AG04449 (cell line): ENCODE data around the gene MBNL3.

Source experiments
- CTCF ChIA-PET: fragments of 350-600 bp; formaldehyde crosslinking; extraction: SDS; loops from one replicate; lab custom pipeline; 2021; ENCODE audit warnings: antibody characterized with exemption; lab: Yijun Ruan, JAX
- POLR2A ChIA-PET: fragments of 400-600, 350-600 bp; formaldehyde crosslinking; extraction: SDS; loops from one replicate; lab custom pipeline; 2020; ENCODE audit warnings: antibody characterized with exemption, inconsistent platforms; lab: Yijun Ruan, JAX
- DNase-seq: peaks from one replicate; pipeline ENCODE4 v3.0.0-alpha.2; 2010; ENCODE audit warnings: low read depth, low spot score
- H3K4me3 ChIP-seq: 2 replicates; pipeline ENCODE4 v1.5.1; 2011; ENCODE audit warnings: low read depth, mild to moderate bottlenecking, control low read depth, low read length
- CTCF ChIP-seq: IDR thresholded peaks from one replicate; pipeline ENCODE4 v1.5.1; 2011; ENCODE audit warnings: mild to moderate bottlenecking, moderate library complexity, low read length, control low read depth, inconsistent platforms; ENCODE audit not compliant: insufficient read depth; ENCODE audit errors: missing control alignments

Gene MBNL3

GRCh38 chrX:132483488-132483887 lies 5.3 kb downstream of the MBNL3 start:
- TF ChIP-seq CTCF: no peak
- no peak overlapping the region for H3K4me3 ChIP-seq
- DNase-seq: no peak
- ChIA-PET POLR2A (no interaction called here), CTCF (no interaction called here)

- POLR2A ChIA-PET: no interaction called here
- no peak for DNase-seq
- H3K4me3 ChIP-seq: no peak overlapping the region
- CTCF ChIA-PET: no interaction called here
- TF ChIP-seq CTCF: no peak
Measured at GRCh38 chrX:132482632-132483031, 6.2 kb downstream of the MBNL3 start.

- CTCF ChIA-PET: interaction anchor here (0.9 to 1.9 kb wide), 2 partner anchors 17 to 189 kb away, joined by 3 to 5 read pairs; no protein-coding TSS in a partner anchor
- POLR2A ChIA-PET: no interaction called here
- no peak for TF ChIP-seq CTCF
- no peak overlapping the region for H3K4me3 ChIP-seq
- no peak for DNase-seq
Measured at GRCh38 chrX:132481449-132481848, 7.4 kb downstream of the MBNL3 start.

GRCh38 chrX:132480581-132481203 lies 8.1 kb downstream of the MBNL3 start:
- DNase-seq: no peak
- POLR2A ChIA-PET: no interaction called here
- CTCF ChIA-PET: interaction anchor here (0.9 to 1.9 kb wide), 2 partner anchors 16 to 188 kb away, joined by 3 to 5 read pairs; no protein-coding TSS in a partner anchor
- TF ChIP-seq CTCF: no peak
- peak overlapping the region; percentile 26 for H3K4me3 ChIP-seq

GRCh38 chrX:132474544-132475248 lies 14.1 kb downstream of the MBNL3 start:
- no peak overlapping the region for H3K4me3 ChIP-seq
- POLR2A ChIA-PET: no interaction called here
- DNase-seq: no peak
- CTCF ChIA-PET: no interaction called here
- TF ChIP-seq CTCF: no peak

GRCh38 chrX:132472397-132472796 lies 16.4 kb downstream of the MBNL3 start:
- TF ChIP-seq CTCF: no peak
- CTCF ChIA-PET: no interaction called here
- H3K4me3 ChIP-seq: no peak overlapping the region
- POLR2A ChIA-PET: no interaction called here
- no peak for DNase-seq
